ENCODE measurements around the gene TRAM2. TPM values are rescaled to one million over a fixed set of nuclear protein-coding genes. Genes with fewer than 3 reads are reported as not detected.
A peak's percentile ranks its signal among the peaks of the same experiment; 100 is the strongest.

Gene TRAM2
- total RNA-seq, 1 experiment from 2014 or later, result 21.3 TPM

GRCh38 chr6:52575502-52575892, 1.4 kb downstream of the TRAM2 start:
- BruUV-seq (replicated peaks), result TSS peak; percentile 31
- POLR2A ChIA-PET, result no interaction called here
- H3K4me3 ChIP-seq (replicated peaks in 1 of 2; ENCODE audit: low read depth in 1 of 2, low read length in 2 of 2), result peak overlapping the region; percentile 74 to 89

More at GRCh38 chr6:52575502-52575892, 1.4 kb downstream of the TRAM2 start:
- RAD21 ChIA-PET (ENCODE audit: low non-redundant PET in 1 of 2, low total read pairs in 2 of 2, uncharacterized antibody in 2 of 2, unreplicated experiment in 2 of 2), result no interaction called here
- peak overlapping the region; percentile 94 for H3K4me2 ChIP-seq (ENCODE audit: low read length)
- no peaks in the 10 kb centered on the region for H3K9me3 ChIP-seq (ENCODE audit: control insufficient read depth in 1 of 2, insufficient read depth in 1 of 2, low read depth in 1 of 2, low read length in 2 of 2)
- intact Hi-C loops (cut with micrococcal nuclease), result loop anchor here (5.0 kb wide), 1 partner anchor 158 kb away; no protein-coding TSS in a partner anchor
- H3K27me3 ChIP-seq (ENCODE audit: insufficient read depth, low read length), result no peaks in the 10 kb centered on the region
- H2AFZ ChIP-seq (ENCODE audit: low read depth, low read length, poor library complexity, severe bottlenecking), result no peak overlapping the region
- H3K4me1 ChIP-seq (ENCODE audit: control insufficient read depth in 1 of 2, insufficient read depth in 2 of 2, low read length in 2 of 2), result peaks cover 11 to 34% of the 10 kb centered on the region in 2 experiments; a peak in 3 of 4 replicates
- no peaks in the 10 kb centered on the region for H4K20me1 ChIP-seq (ENCODE audit: insufficient read depth)
- DNase-seq (ENCODE audit: low read depth, low spot score) (no peak), ATAC-seq (no peak)
- CTCF ChIA-PET, result interaction anchor here (1.6 kb wide), 1 partner anchor 8 kb away, joined by 6 read pairs; no protein-coding TSS in a partner anchor
- H3K9me2 ChIP-seq (ENCODE audit: insufficient read depth), result no peaks in the 10 kb centered on the region
- H3K9ac ChIP-seq (ENCODE audit: low read length), result peak overlapping the region; percentile 74; the same call in 1 of the 2 replicates
- H3K27ac ChIP-seq (ENCODE audit: low read depth, low read length), result no peak overlapping the region
- no peaks in the 10 kb centered on the region for H3K36me3 ChIP-seq (ENCODE audit: control insufficient read depth in 1 of 2, insufficient read depth in 2 of 2, low read length in 2 of 2)
- peaks cover 56% of the 10 kb centered on the region for H3K79me2 ChIP-seq (ENCODE audit: insufficient read depth, low read length)
- no peak for TF ChIP-seq ZBTB33 (IDR thresholded peaks at IDR 0.05; ENCODE audit: extremely low read depth, insufficient replicate concordance, low read length)
- no peak for TF ChIP-seq CEBPB (IDR thresholded peaks at IDR 0.05; ENCODE audit: low read depth)
- TF ChIP-seq CBX3 (IDR thresholded peaks at IDR 0.05; ENCODE audit: low read depth), result no peak
- no peak for TF ChIP-seq RAD21 (IDR thresholded peaks at IDR 0.05; ENCODE audit: low read depth)
- no peak for TF ChIP-seq ZFX (IDR thresholded peaks at IDR 0.05)
- no peak for TF ChIP-seq SIN3A (IDR thresholded peaks at IDR 0.05; ENCODE audit: low read depth)
- TF ChIP-seq ZNF274 (IDR thresholded peaks at IDR 0.05; ENCODE audit: low read depth, low read length), result no peak
- no peak for TF ChIP-seq EZH2phosphoT487 (IDR thresholded peaks at IDR 0.05; ENCODE audit: borderline replicate concordance)
- TF ChIP-seq TCF7L2 (IDR thresholded peaks at IDR 0.05; ENCODE audit: borderline replicate concordance, extremely low read depth, insufficient read depth, insufficient read length), result no peak
- no peak for TF ChIP-seq SRF (IDR thresholded peaks at IDR 0.05; ENCODE audit: low read depth)
- TF ChIP-seq ELF1 (IDR thresholded peaks at IDR 0.05; ENCODE audit: borderline replicate concordance, low read depth), result no peak
